Central memory CD4-positive, alpha-beta T cell (primary cell): ENCODE results near the gene MXI1.

Experiments
- DNase-seq: peaks from one replicate; pipeline ENCODE4 v3.0.0; 2022
- total RNA-seq, 3 experiments: gene quantifications; one replicate each; lab custom pipeline; 2026; lab: John Stamatoyannopoulos, UW

MXI1 gene
- 24.1 to 136 (median 60.6) reads per million in 3 experiments for total RNA-seq

- DNase-seq, result peak; percentile 31
Observed at GRCh38 chr10:110207011-110207804, at the start of gene MXI1. TSS of gene MXI1 (plus strand) at chr10:110207605. CDS start at chr10:110207809, 204 bp downstream.

- no peak for DNase-seq
Observed at GRCh38 chr10:110158051-110159005, 49.1 kb upstream of the MXI1 start.

GRCh38 chr10:110160081-110160480 lies 47.3 kb upstream of the MXI1 start:
- no peak for DNase-seq

- no peak for DNase-seq
Observed at GRCh38 chr10:110160522-110160921, 46.9 kb upstream of the MXI1 start.

GRCh38 chr10:110162741-110163145 lies 44.7 kb upstream of the MXI1 start:
- no peak for DNase-seq

- no peak for DNase-seq
Observed at GRCh38 chr10:110163192-110163773, 44.1 kb upstream of the MXI1 start.

- DNase-seq, result no peak
Observed at GRCh38 chr10:110163841-110164240, 43.6 kb upstream of the MXI1 start.

GRCh38 chr10:110165239-110165638 lies 42.2 kb upstream of the MXI1 start:
- no peak for DNase-seq

GRCh38 chr10:110167149-110167548 lies 40.3 kb upstream of the MXI1 start:
- DNase-seq, result no peak

- DNase-seq, result no peak
Observed at GRCh38 chr10:110168601-110169481, 38.6 kb upstream of the MXI1 start.

GRCh38 chr10:110169586-110169985 lies 37.8 kb upstream of the MXI1 start:
- no peak for DNase-seq

GRCh38 chr10:110170142-110170971 lies 37.0 kb upstream of the MXI1 start:
- no peak for DNase-seq

GRCh38 chr10:110171032-110171431 lies 36.4 kb upstream of the MXI1 start:
- no peak for DNase-seq

- no peak for DNase-seq
Observed at GRCh38 chr10:110172155-110172554, 35.2 kb upstream of the MXI1 start.

- DNase-seq, result no peak
Observed at GRCh38 chr10:110174201-110174600, 33.2 kb upstream of the MXI1 start.

- DNase-seq, result no peak
Observed at GRCh38 chr10:110174816-110175215, 32.6 kb upstream of the MXI1 start.

GRCh38 chr10:110175406-110175805 lies 32.0 kb upstream of the MXI1 start:
- no peak for DNase-seq

- no peak for DNase-seq
Observed at GRCh38 chr10:110176141-110177030, 31.0 kb upstream of the MXI1 start.

- DNase-seq, result no peak
Observed at GRCh38 chr10:110179220-110179619, 28.2 kb upstream of the MXI1 start.

GRCh38 chr10:110181451-110181850 lies 26.0 kb upstream of the MXI1 start:
- no peak for DNase-seq
